Right lobe of liver (tissue), 4 donors: Measurements from ENCODE around the gene AMMECR1.

Experiments
- CTCF ChIP-seq, 4 donors: fragments of 200-600 bp in 3 of 4; fragments of 450-650 bp in 1 of 4; IDR thresholded peaks; one replicate each; pipeline versions ENCODE4 v1.5.1 to v1.8.0; 2016 to 2022; ENCODE audit warnings: antibody characterized with exemption in 4 of 4, mild to moderate bottlenecking in 2 of 4
- POLR2A ChIP-seq: fragments of 450-650 bp; IDR thresholded peaks from one replicate; pipeline ENCODE4 v1.6.1; 2017; ENCODE audit warnings: antibody characterized with exemption, mild to moderate bottlenecking
- donor health status: DM: no; HTN: no; CAD: no.
- donor health status: DM: no; HTN: no; CAD: no.
- donor health status: DM: no; HTN: yes; CAD: no.

GRCh38 chrX:110219920-110220319, 98.0 kb downstream of the AMMECR1 start:
- TF ChIP-seq CTCF (IDR thresholded peaks at IDR 0.05) (no peak), POLR2A (no peak)
